AG09309 (cell line): ENCODE data around the gene NCOA7.
"Not testable (repeated sequence)": the region's sequence is repeated elsewhere in the genome, so short reads cannot be mapped to it uniquely, and the experiment has no call there.

Source experiments
- DNase-seq: peaks from one replicate; pipeline ENCODE4 v3.0.0-alpha.2; 2010; ENCODE audit warnings: low read depth
- H3K4me3 ChIP-seq: 2 replicates; pipeline ENCODE4 v1.5.1; 2011; ENCODE audit warnings: mild to moderate bottlenecking, low read depth, low read length, moderate library complexity; ENCODE audit not compliant: control insufficient read depth
- CTCF ChIP-seq: IDR thresholded peaks from 2 replicates; pipeline ENCODE4 v1.5.1; 2011; ENCODE audit warnings: mild to moderate bottlenecking, low read depth, low read length, inconsistent platforms; ENCODE audit not compliant: insufficient read depth, control insufficient read depth; ENCODE audit errors: missing control alignments

Gene NCOA7

GRCh38 chr6:125769147-125769783 is 21.5 kb upstream of the NCOA7 start:
- no peak for DNase-seq
- H3K4me3 ChIP-seq: no peak overlapping the region
- TF ChIP-seq CTCF: no peak

GRCh38 chr6:125773387-125774341 is 17.1 kb upstream of the NCOA7 start:
- DNase-seq: no peak
- H3K4me3 ChIP-seq: no peak overlapping the region
- no peak for TF ChIP-seq CTCF

- DNase-seq: not testable (repeated sequence)
Measured at GRCh38 chr6:125776107-125776826, 14.5 kb upstream of the NCOA7 start.

GRCh38 chr6:125779924-125780539 is 10.7 kb upstream of the NCOA7 start:
- TF ChIP-seq CTCF: peak; percentile 11
- DNase-seq: peak; percentile 81

More at GRCh38 chr6:125776107-125776826, 14.5 kb upstream of the NCOA7 start:
- not testable (repeated sequence) for H3K4me3 ChIP-seq

GRCh38 chr6:125780540-125781313 is 10.0 kb upstream of the NCOA7 start:
- no peak for DNase-seq
- TF ChIP-seq CTCF: no peak

More at GRCh38 chr6:125779924-125780539, 10.7 kb upstream of the NCOA7 start:
- H3K4me3 ChIP-seq: peak overlapping the region; percentile 68

GRCh38 chr6:125781314-125781868 is 9.4 kb upstream of the NCOA7 start:
- no peak for DNase-seq

More at GRCh38 chr6:125780540-125781313, 10.0 kb upstream of the NCOA7 start:
- H3K4me3 ChIP-seq: peak overlapping the region; percentile 68

More at GRCh38 chr6:125781314-125781868, 9.4 kb upstream of the NCOA7 start:
- H3K4me3 ChIP-seq: peak overlapping the region; percentile 68
- no peak for TF ChIP-seq CTCF
